GM23338 (cell line): Measurements from ENCODE around the gene PSMG4. TPM values are rescaled to one million over a fixed set of nuclear protein-coding genes. Genes with fewer than 3 reads are reported as not detected.

Source experiments
- ATAC-seq: fragments of 200-7000 bp; cut with Tn5 transposase; 3 replicates; pipeline ENCODE4 v1.9.1; 2020
- DNase-seq: peaks from one replicate; pipeline ENCODE4 v3.0.0-alpha.2; 2015; ENCODE audit warnings: low spot score
- H2AFZ ChIP-seq: fragments of 200-600 bp; sonication (generic); 2 replicates; pipeline ENCODE4 v1.8.0; 2016; ENCODE audit warnings: antibody characterized with exemption, mild to moderate bottlenecking, moderate library complexity
- H3F3A ChIP-seq: fragments of 200-600 bp; sonication (generic); replicated peaks from 2 replicates; pipeline ENCODE4 v1.8.0; 2017; ENCODE audit warnings: antibody characterized with exemption, mixed run types, low read depth
- H3K27ac ChIP-seq: fragments of 200-600 bp; sonication (generic); 2 replicates; pipeline ENCODE4 v1.6.1; 2016; ENCODE audit warnings: low read depth
- H3K27me3 ChIP-seq: fragments of 200-600 bp; sonication (generic); 2 replicates; pipeline ENCODE4 v1.8.0; 2016; ENCODE audit warnings: mild to moderate bottlenecking, mixed run types, moderate library complexity; ENCODE audit not compliant: insufficient read depth
- H3K36me3 ChIP-seq: fragments of 200-600 bp; sonication (generic); 2 replicates; pipeline ENCODE4 v1.8.0; 2016; ENCODE audit warnings: mild to moderate bottlenecking; ENCODE audit not compliant: insufficient read depth
- H3K4me1 ChIP-seq: fragments of 200-600 bp; sonication (generic); 2 replicates; pipeline ENCODE4 v1.8.0; 2016; ENCODE audit warnings: mild to moderate bottlenecking, moderate library complexity; ENCODE audit not compliant: insufficient read depth
- H3K4me2 ChIP-seq: fragments of 200-600 bp; sonication (generic); 2 replicates; pipeline ENCODE4 v1.7.1; 2017; ENCODE audit warnings: mixed run types
- H3K4me3 ChIP-seq: fragments of 200-600 bp; sonication (generic); 2 replicates; pipeline ENCODE4 v1.6.1; 2016; ENCODE audit warnings: mixed run types
- H3K79me2 ChIP-seq: fragments of 200-600 bp; sonication (generic); replicated peaks from 2 replicates; pipeline ENCODE4 v1.8.0; 2017; ENCODE audit warnings: mild to moderate bottlenecking; ENCODE audit not compliant: insufficient read depth
- H3K9me2 ChIP-seq: fragments of 200-600 bp; sonication (generic); 2 replicates; pipeline ENCODE4 v1.8.0; 2017; ENCODE audit not compliant: insufficient read depth
- H4K20me1 ChIP-seq: fragments of 200-600 bp; sonication (generic); replicated peaks from 2 replicates; pipeline ENCODE4 v1.8.0; 2017; ENCODE audit warnings: mild to moderate bottlenecking; ENCODE audit not compliant: insufficient read depth
- H3K27ac Mint-ChIP-seq: 2 replicates; pipeline ENCODE4 v1.8.0; 2020; ENCODE audit warnings: inconsistent platforms, mild to moderate bottlenecking, moderate library complexity, mixed read lengths
- H3K27me3 Mint-ChIP-seq: 3 replicates; pipeline ENCODE4 v1.8.0; 2022; ENCODE audit warnings: low read depth, mild to moderate bottlenecking, moderate library complexity, mixed read lengths, inconsistent platforms; ENCODE audit not compliant: insufficient read depth, poor library complexity
- H3K36me3 Mint-ChIP-seq: 3 replicates; pipeline ENCODE4 v1.8.0; 2021; ENCODE audit warnings: low read depth, mild to moderate bottlenecking, inconsistent platforms, moderate library complexity, mixed read lengths
- H3K4me1 Mint-ChIP-seq: 3 replicates; pipeline ENCODE4 v1.8.0; 2020; ENCODE audit warnings: mild to moderate bottlenecking, inconsistent platforms, mixed read lengths
- H3K4me3 Mint-ChIP-seq: 3 replicates; pipeline ENCODE4 v1.8.0; 2021; ENCODE audit warnings: moderate library complexity, mild to moderate bottlenecking, inconsistent platforms, mixed read lengths
- H3K9me3 Mint-ChIP-seq: 3 replicates; pipeline ENCODE4 v1.8.0; 2020; ENCODE audit warnings: moderate library complexity, mild to moderate bottlenecking, inconsistent platforms, mixed read lengths
- CREB1 ChIP-seq: fragments of 250-450 bp; sonication (Bioruptor Pico); IDR thresholded peaks from 2 replicates; pipeline ENCODE4 v1.5.0; 2020; ENCODE audit warnings: low read depth, mild to moderate bottlenecking, moderate library complexity
- CTCF ChIP-seq, 2 experiments: fragments of 200-600 bp in 1 of 2; sonication (generic) in 1 of 2; conservative IDR thresholded peaks; 2 replicates each; pipeline versions ENCODE4 v1.5.1 to v1.6.1; 2016 to 2017; ENCODE audit warnings: antibody characterized with exemption in 2 of 2, low read depth in 2 of 2, mild to moderate bottlenecking in 2 of 2, moderate library complexity in 1 of 2
- ETS1 ChIP-seq: IDR thresholded peaks from 2 replicates; pipeline ENCODE4 v1.6.1; 2016; ENCODE audit warnings: antibody characterized with exemption
- EZH2 ChIP-seq: fragments of 200-600 bp; sonication (generic); IDR thresholded peaks from one replicate; pipeline ENCODE4 v1.8.0; 2017; ENCODE audit warnings: antibody characterized with exemption, mild to moderate bottlenecking, low read depth; ENCODE audit not compliant: unreplicated experiment
- EZH2phosphoT487 ChIP-seq: fragments of 200-600 bp; sonication (generic); IDR thresholded peaks from one replicate; pipeline ENCODE4 v1.8.1; 2018; ENCODE audit warnings: antibody characterized with exemption; ENCODE audit not compliant: unreplicated experiment
- JUNB ChIP-seq: IDR thresholded peaks from one replicate; pipeline ENCODE4 v1.6.1; 2016; ENCODE audit warnings: antibody characterized with exemption; ENCODE audit not compliant: unreplicated experiment
- NANOG ChIP-seq: IDR thresholded peaks from 2 replicates; pipeline ENCODE4 v1.6.1; 2016; ENCODE audit warnings: antibody characterized with exemption, borderline replicate concordance
- POLR2AphosphoS5 ChIP-seq: IDR thresholded peaks from 2 replicates; pipeline ENCODE4 v1.6.1; 2016; ENCODE audit warnings: antibody characterized with exemption, low read depth
- REST ChIP-seq: IDR thresholded peaks from one replicate; pipeline ENCODE4 v1.6.1; 2018; ENCODE audit warnings: antibody characterized with exemption; ENCODE audit not compliant: unreplicated experiment
- STAT1 ChIP-seq: IDR thresholded peaks from one replicate; pipeline ENCODE4 v1.6.1; 2016; ENCODE audit warnings: antibody characterized with exemption; ENCODE audit not compliant: unreplicated experiment
- ZNF114 ChIP-seq: fragments of 250-450 bp; sonication (Bioruptor Pico); IDR thresholded peaks from 2 replicates; pipeline ENCODE4 v1.5.0; 2020; ENCODE audit warnings: mild to moderate bottlenecking, moderate library complexity
- ZNF331 ChIP-seq: fragments of 250-450 bp; sonication (Bioruptor Pico); IDR thresholded peaks from 2 replicates; pipeline ENCODE4 v1.5.0; 2020; ENCODE audit warnings: low read depth, mild to moderate bottlenecking, moderate library complexity
- ZNF462 ChIP-seq: fragments of 250-450 bp; sonication (Bioruptor Pico); IDR thresholded peaks from 2 replicates; pipeline ENCODE4 v1.5.0; 2020; ENCODE audit warnings: mild to moderate bottlenecking, moderate library complexity
- polyA plus RNA-seq: library from polyadenylated mRNA; unstranded; fragments of >200 nt; fragmentation: Nextera tagmentation; extraction: Ambion mirVana; gene quantifications from 2 replicates; pipeline ENCODE4 v1.2.1, GENCODE V29; 2016
- total RNA-seq: library from RNA; depleted of rRNA; stranded (reverse); fragments of >200 nt; shearing (Covaris generic); gene quantifications from 2 replicates; pipeline ENCODE4 v1.2.3, GENCODE V29; 2014

Gene PSMG4
- total and polyA plus RNA-seq, 2 experiments from 2014 or later = 37.2 to 168 TPM

GRCh38 chr6:3227363-3228045 is 31.2 kb upstream of the PSMG4 start, which contains the start of gene TUBB2B:
TSS of gene TUBB2B (minus strand) at chr6:3227653. CDS start at chr6:3227543, 110 bp downstream.
- ATAC-seq (peak; percentile 68), DNase-seq (peak; percentile 96)
- Histone ChIP-seq H4K20me1 (peaks cover 26% of the 10 kb centered on the region), H3K79me2 (peaks cover 20% of the 10 kb centered on the region), H3K4me2 (peak within 1 kb of the TSS; percentile 96), H3K4me3 (peak within 1 kb of the TSS; percentile 93), H3F3A (peaks cover 38% of the 10 kb centered on the region), H3K4me1 (peaks cover 30% of the 10 kb centered on the region), H3K27me3 (peaks cover 26% of the 10 kb centered on the region), H3K9me2 (no peaks in the 10 kb centered on the region), H3K36me3 (peaks cover 6% of the 10 kb centered on the region), H2AFZ (peak within 1 kb of the TSS; percentile 72), H3K27ac (peak within 1 kb of the TSS; percentile 79; the same call in 1 of the 2 replicates)
- Mint-ChIP-seq H3K36me3 (peaks cover 30% of the 10 kb centered on the region), H3K4me3 (peak within 1 kb of the TSS; percentile 91), H3K4me1 (peaks cover 40% of the 10 kb centered on the region), H3K9me3 (no peaks in the 10 kb centered on the region; the same call in 2 of the 3 replicates), H3K27ac (peak within 1 kb of the TSS; percentile 94), H3K27me3 (peaks cover 41% of the 10 kb centered on the region)
- TF ChIP-seq STAT1 (no peak), ZNF462 (CRISPR knock-in tag) (no peak), EZH2phosphoT487 (no peak), ZNF114 (CRISPR knock-in tag) (no peak), NANOG (no peak), ZNF331 (CRISPR knock-in tag) (no peak), EZH2 (no peak), JUNB (no peak), ETS1 (no peak), REST (no peak), POLR2AphosphoS5 (peak; percentile 99), CREB1 (CRISPR knock-in tag) (peak; percentile 77), CTCF (conservative IDR thresholded peaks at IDR 0.05; ENCODE audit: low read depth in 2 of 2) (no peak)
